Large intestine (tissue), 3 donors: ENCODE data around the gene C6orf47. TPM values are rescaled to one million over a fixed set of nuclear protein-coding genes. Genes with fewer than 3 reads are reported as not detected.

ENCODE experiments used
- DNase-seq, 2 donors: peaks; one replicate each; pipeline versions ENCODE4 v3.0.0 to v3.0.0-alpha.2; 2013
- H3K27ac ChIP-seq: one replicate; pipeline ENCODE4 v1.5.1; 2013; ENCODE audit warnings: low read length
- H3K27me3 ChIP-seq: 2 replicates; pipeline ENCODE4 v1.6.1; 2013; ENCODE audit warnings: low read length; ENCODE audit not compliant: control insufficient read depth, insufficient read depth
- H3K36me3 ChIP-seq: 2 replicates; pipeline ENCODE4 v1.6.1; 2013; ENCODE audit warnings: low read length; ENCODE audit not compliant: control insufficient read depth, insufficient read depth
- H3K4me1 ChIP-seq: one replicate; pipeline ENCODE4 v1.6.1; 2013; ENCODE audit warnings: low read length; ENCODE audit not compliant: control insufficient read depth, insufficient read depth
- H3K4me3 ChIP-seq: one replicate; pipeline ENCODE4 v1.5.1; 2013; ENCODE audit warnings: low read length
- H3K9me3 ChIP-seq: one replicate; pipeline ENCODE4 v1.6.1; 2013; ENCODE audit warnings: mild to moderate bottlenecking, low read depth, low read length, moderate library complexity; ENCODE audit not compliant: control insufficient read depth
- WGBS: methylation state at CpG from one replicate; pipeline ENCODE4 v1.1.5; 2013; ENCODE audit warnings: low lambda C conversion rate; ENCODE audit not compliant: insufficient coverage; 5-methylcytosine and 5-hydroxymethylcytosine counted together
- polyA plus RNA-seq: library from polyadenylated mRNA; unstranded; fragments of 120-200 nt; gene quantifications from one replicate; pipeline ENCODE4 v1.2.1, GENCODE V29; 2013

The C6orf47 gene
- polyA plus RNA-seq, 1 donor, result 21.5 TPM

DNA sequence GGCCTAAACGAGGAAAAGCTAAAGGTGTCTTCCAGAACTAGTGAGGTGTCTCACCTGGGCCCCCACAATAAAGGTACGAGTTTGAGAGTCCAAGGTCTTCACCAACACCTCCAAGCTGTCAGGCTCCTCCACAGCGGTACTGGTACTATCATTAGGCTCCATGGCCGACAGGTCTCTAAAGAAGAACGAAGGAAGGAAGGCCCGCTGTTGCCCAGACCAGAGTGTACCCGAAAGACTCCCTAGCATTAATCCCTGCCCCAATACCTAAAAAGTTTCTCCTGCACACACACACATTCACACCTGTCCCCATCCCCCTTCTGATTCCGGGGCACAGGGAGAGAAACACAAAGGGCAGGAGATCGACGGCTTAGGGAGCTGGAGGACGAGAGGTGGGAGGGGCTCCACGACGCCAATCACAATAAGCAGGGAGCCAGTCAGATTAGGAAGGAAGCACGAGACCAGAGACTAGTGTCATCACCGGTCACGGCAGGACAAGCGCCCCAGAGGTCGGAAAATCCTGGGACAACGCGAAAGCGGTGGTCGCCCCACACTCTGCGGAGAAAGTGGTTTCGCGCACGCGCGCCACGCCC, 8.9 kb downstream of the C6orf47 start:
- DNase-seq, result peak; percentile 82 to 92
- H3K36me3 ChIP-seq, result peaks cover 39% of the 10 kb centered on the region
- peak overlapping the region; percentile 93 for H3K27ac ChIP-seq
- peaks cover 38% of the 10 kb centered on the region for H3K4me1 ChIP-seq
- no peaks in the 10 kb centered on the region for H3K9me3 ChIP-seq
- no CpG with 5 or more reads among the region's 29 CpGs for WGBS
- H3K27me3 ChIP-seq, result no peaks in the 10 kb centered on the region
- peak overlapping the region; percentile 90 for H3K4me3 ChIP-seq

- Histone ChIP-seq H3K27ac (no peak overlapping the region), H3K4me3 (no peak overlapping the region), H3K27me3 (no peaks in the 10 kb centered on the region), H3K4me1 (no peaks in the 10 kb centered on the region), H3K9me3 (no peaks in the 10 kb centered on the region), H3K36me3 (peaks cover 91% of the 10 kb centered on the region)
- DNase-seq, result no peak
- no CpG with 5 or more reads among the region's 9 CpGs for WGBS
These were observed 15.3 kb downstream of the C6orf47 start for GRCh38 chr6:31645325-31645724.

DNA sequence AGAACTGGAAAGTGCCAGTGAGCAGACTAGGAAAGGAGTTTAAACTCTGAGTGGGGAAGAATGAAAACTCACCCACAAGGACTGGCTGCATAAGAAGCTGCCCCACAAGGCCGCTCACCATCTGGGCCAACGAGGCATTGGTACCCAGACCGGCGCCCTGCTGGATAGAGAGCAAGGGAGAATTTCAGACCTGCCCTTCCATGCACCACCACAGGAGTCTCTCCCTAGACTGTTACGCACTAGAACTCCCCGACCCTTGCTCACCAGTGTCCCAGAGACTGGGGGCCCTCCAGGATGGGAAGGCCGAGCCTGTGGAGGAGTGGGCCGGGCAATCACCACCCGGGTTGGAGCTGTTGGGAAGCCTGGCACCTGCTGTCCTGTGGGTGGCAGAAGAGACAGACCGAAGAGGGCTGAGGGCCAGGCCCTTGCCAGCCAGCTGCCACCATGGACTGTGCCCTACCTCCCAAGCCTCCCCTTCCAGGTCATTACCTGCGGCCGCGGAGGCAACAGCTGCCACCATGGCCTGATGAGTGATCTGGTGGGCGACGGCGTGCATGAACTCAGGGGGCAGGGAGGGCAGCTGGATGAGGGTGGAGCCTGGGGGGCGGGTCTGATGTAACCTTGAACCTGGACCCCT, 16.6 kb downstream of the C6orf47 start:
- Histone ChIP-seq H3K4me3 (no peak overlapping the region), H3K9me3 (no peaks in the 10 kb centered on the region), H3K36me3 (peaks cover 92% of the 10 kb centered on the region), H3K27me3 (no peaks in the 10 kb centered on the region), H3K4me1 (no peaks in the 10 kb centered on the region), H3K27ac (no peak overlapping the region)
- WGBS, result no CpG with 5 or more reads among the region's 17 CpGs
- no peak for DNase-seq

- Histone ChIP-seq H3K27me3 (no peaks in the 10 kb centered on the region), H3K36me3 (peaks cover 88% of the 10 kb centered on the region), H3K4me1 (no peaks in the 10 kb centered on the region), H3K27ac (no peak overlapping the region), H3K9me3 (no peaks in the 10 kb centered on the region), H3K4me3 (no peak overlapping the region)
- DNase-seq, result no peak
- WGBS, result 80% methylated on average over 1 of the region's 6 CpGs
These were observed 17.6 kb downstream of the C6orf47 start for GRCh38 chr6:31642798-31643570.

DNA sequence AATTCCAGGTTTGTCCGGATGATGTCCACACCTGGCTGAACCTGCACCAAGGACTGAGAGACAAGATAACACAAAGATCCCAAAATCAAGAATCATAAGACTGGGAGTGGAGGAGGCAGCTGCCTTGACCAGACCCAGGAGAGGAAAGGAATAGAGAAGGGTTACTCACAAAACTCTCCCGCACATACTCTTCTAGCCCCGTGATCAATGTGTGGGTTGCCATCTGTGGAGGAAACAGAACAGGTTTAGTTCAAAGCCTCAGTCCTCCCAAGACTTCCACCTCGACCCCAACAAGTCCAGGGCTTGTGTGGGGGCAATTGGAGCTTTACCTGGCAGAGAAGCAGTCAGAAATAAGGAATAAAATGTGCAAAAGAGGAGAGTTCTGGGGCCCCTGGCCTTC, 19.2 kb downstream of the C6orf47 start:
- Histone ChIP-seq H3K9me3 (no peaks in the 10 kb centered on the region), H3K27me3 (no peaks in the 10 kb centered on the region), H3K27ac (no peak overlapping the region), H3K4me3 (no peak overlapping the region), H3K36me3 (peaks cover 89% of the 10 kb centered on the region), H3K4me1 (no peaks in the 10 kb centered on the region)
- 100% methylated on average over 1 of the region's 4 CpGs for WGBS
- no peak for DNase-seq

DNA sequence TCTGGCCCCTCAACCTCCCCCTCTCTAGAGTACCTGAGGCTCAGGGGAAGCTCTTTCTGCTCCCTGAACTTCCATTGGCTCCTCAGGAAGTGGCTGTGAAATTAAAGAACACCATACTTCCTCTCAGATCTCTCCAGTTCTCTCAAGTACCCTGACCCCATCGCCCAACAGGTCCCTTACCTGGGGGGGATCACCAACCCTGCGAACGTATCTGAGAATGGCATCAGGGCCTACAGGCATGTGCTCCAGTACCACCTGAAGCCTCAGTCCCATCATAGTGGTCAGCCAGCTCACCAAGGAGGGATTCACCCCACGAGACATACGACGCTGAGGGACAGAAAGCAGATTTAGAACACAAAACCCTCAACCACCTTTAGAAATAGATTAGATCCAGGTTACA, 20.0 kb downstream of the C6orf47 start:
- Histone ChIP-seq H3K4me1 (no peaks in the 10 kb centered on the region), H3K27ac (no peak overlapping the region), H3K9me3 (no peaks in the 10 kb centered on the region), H3K27me3 (no peaks in the 10 kb centered on the region), H3K36me3 (peaks cover 89% of the 10 kb centered on the region), H3K4me3 (no peak overlapping the region)
- no CpG with 5 or more reads among the region's 6 CpGs for WGBS
- DNase-seq, result no peak

DNA sequence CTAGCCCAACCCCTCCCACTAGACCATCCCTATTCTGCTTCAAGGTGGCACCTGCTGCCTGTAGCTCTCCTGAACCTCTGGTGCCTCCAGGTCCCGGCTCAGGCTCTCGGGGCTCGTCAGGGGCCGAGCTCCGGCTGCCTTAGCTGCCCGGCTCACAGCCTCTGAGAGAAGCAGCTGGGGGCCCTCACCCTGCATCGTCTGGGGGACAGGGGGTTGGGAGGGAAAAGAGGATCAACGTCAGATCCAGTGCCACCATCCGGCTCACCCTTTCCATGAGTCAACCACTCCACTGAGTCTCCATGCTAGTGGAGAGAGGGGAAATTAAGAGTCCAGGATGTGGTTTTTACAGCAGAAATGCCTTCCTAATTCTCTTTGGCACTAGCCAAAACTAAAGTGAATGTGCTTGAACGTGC, 21.1 kb downstream of the C6orf47 start:
- no CpG with 5 or more reads among the region's 10 CpGs for WGBS
- DNase-seq, result no peak
- H3K27me3 ChIP-seq, result no peaks in the 10 kb centered on the region
- peaks cover 89% of the 10 kb centered on the region for H3K36me3 ChIP-seq
- no peak overlapping the region for H3K27ac ChIP-seq
- no peaks in the 10 kb centered on the region for H3K9me3 ChIP-seq
- no peak overlapping the region for H3K4me3 ChIP-seq
- H3K4me1 ChIP-seq, result no peaks in the 10 kb centered on the region

- Histone ChIP-seq H3K4me1 (no peaks in the 10 kb centered on the region), H3K36me3 (peaks cover 89% of the 10 kb centered on the region), H3K9me3 (no peaks in the 10 kb centered on the region), H3K27ac (no peak overlapping the region), H3K27me3 (no peaks in the 10 kb centered on the region), H3K4me3 (no peak overlapping the region)
- DNase-seq, result no peak
- WGBS, result 100% methylated on average over 3 of the region's 9 CpGs
These were observed 21.5 kb downstream of the C6orf47 start for GRCh38 chr6:31639043-31639442.

DNA sequence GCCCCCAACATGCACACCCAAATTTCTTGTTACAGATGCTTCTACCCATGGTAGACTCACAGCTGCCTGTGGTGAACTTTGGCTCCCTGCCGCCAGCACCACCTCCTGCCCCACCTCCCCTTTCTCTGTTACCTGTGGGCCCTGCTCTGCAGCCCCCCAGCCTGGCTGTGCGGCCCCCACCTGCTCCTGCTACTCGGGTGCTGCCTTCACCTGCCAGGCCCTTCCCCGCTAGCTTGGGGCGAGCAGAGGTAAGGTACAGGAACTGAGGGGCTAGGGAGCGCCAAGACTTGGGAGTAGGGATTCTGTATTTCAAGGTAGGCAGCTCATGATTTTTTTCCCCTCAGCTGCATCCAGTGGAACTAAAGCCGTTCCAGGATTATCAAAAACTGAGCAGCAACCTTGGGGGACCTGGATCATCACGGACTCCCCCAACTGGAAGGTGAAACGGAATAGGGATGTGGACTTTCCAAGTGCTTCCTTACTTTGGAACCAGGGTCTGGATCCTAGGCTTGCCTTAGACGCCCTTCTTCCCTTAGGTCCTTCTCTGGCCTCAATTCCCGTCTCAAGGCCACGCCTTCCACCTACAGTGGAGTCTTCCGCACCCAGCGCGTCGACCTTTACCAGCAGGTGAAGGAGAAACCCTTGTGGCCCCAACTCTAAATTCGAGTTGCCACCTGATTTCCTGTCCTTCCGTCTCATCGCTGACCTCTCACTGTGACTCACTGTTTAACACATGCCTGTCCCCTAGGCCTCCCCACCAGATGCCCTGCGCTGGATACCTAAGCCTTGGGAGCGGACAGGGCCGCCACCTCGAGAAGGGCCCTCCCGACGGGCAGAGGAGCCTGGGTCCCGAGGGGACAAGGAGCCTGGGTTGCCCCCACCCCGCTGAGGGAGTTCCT, 23.6 kb downstream of the C6orf47 start:
- H3K4me1 ChIP-seq, result no peaks in the 10 kb centered on the region
- no peak overlapping the region for H3K27ac ChIP-seq
- H3K9me3 ChIP-seq, result no peaks in the 10 kb centered on the region
- no peaks in the 10 kb centered on the region for H3K27me3 ChIP-seq
- 84% methylated on average over 7 of the region's 27 CpGs for WGBS
- no peak overlapping the region for H3K4me3 ChIP-seq
- peaks cover 94% of the 10 kb centered on the region for H3K36me3 ChIP-seq
- DNase-seq, result no peak

DNA sequence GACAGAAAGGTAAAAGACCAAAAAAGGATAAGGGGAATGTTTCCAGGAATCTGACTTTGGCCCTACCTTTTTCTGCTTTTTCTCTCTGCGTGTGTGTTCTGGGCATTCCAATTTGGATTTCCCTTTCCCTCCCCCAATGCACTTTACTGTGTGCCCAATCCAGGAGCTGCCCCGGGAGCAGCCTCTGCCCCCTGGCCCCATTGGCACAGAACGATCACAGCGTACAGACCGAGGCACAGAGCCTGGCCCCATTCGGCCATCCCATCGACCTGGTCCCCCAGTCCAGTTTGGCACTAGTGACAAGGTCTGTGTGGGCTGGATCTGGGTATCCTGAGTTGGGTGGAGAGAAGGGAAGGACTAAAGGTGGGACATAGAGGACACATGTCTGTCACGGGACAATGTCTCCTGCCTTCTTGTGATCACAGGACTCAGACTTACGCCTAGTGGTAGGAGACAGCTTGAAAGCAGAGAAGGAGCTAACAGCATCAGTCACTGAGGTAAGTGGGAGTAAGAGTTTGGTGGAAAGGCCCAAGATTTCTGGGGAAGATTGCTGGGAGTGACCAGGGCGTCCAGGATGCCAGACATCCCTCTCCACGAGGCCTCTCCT, 25.5 kb downstream of the C6orf47 start:
- no peak overlapping the region for H3K27ac ChIP-seq
- WGBS, result 100% methylated on average over 1 of the region's 11 CpGs
- no peak for DNase-seq
- H3K9me3 ChIP-seq, result no peaks in the 10 kb centered on the region
- no peaks in the 10 kb centered on the region for H3K27me3 ChIP-seq
- H3K4me3 ChIP-seq, result no peak overlapping the region
- peaks cover 92% of the 10 kb centered on the region for H3K36me3 ChIP-seq
- H3K4me1 ChIP-seq, result no peaks in the 10 kb centered on the region
